Prostate gland (tissue), 2 donors: ENCODE data around the gene SLC8A3.

ENCODE experiments used
- CTCF ChIP-seq, 4 experiments: fragments of 200-600 bp in 2 of 4; fragments of 450-650 bp in 2 of 4; sonication (generic) in 2 of 4; IDR thresholded peaks; 1 replicate in 3 of 4; 2 replicates in 1 of 4; pipeline ENCODE4 v1.5.1; 2016 to 2019; ENCODE audit warnings: antibody characterized with exemption in 4 of 4, mild to moderate bottlenecking in 2 of 4, moderate library complexity in 2 of 4
- POLR2A ChIP-seq: fragments of 450-650 bp; IDR thresholded peaks from one replicate; pipeline ENCODE4 v1.6.1; 2016; ENCODE audit warnings: antibody characterized with exemption, mild to moderate bottlenecking

- no peak for TF ChIP-seq CTCF (IDR thresholded peaks at IDR 0.05)
- TF ChIP-seq POLR2A = no peak
Observed at GRCh38 chr14:70143306-70143705, 45.4 kb downstream of the SLC8A3 start.
